Measurements from ENCODE around the gene LPAR3. TPM values are rescaled to one million over a fixed set of nuclear protein-coding genes. Genes with fewer than 3 reads are reported as not detected.
A peak's percentile ranks its signal among the peaks of the same experiment; 100 is the strongest.

LPAR3 gene
- total and polyA plus RNA-seq, 2 experiments from 2014 or later, result 10.4 to 36.9 TPM

- DNase-seq (ENCODE audit: low spot score) (no peak), ATAC-seq (no peak)
- Mint-ChIP-seq H3K27ac (no peak overlapping the region), H3K4me3 (no peak overlapping the region), H3K36me3 (ENCODE audit: low read depth) (peaks cover 19% of the 10 kb centered on the region), H3K27me3 (ENCODE audit: insufficient read depth, low read depth, poor library complexity) (peaks cover 1% of the 10 kb centered on the region), H3K9me3 (no peaks in the 10 kb centered on the region), H3K4me1 (peaks cover 14% of the 10 kb centered on the region)
- H2AFZ ChIP-seq, result no peak overlapping the region
- H3K79me2 ChIP-seq (replicated peaks; ENCODE audit: insufficient read depth), result 0 out of 2 replicates have a peak, but pooled peaks cover 5% of the 10 kb centered on the region
- H3K4me3 ChIP-seq, result no peak overlapping the region
- H3K36me3 ChIP-seq (ENCODE audit: insufficient read depth), result no peaks in the 10 kb centered on the region
- TF ChIP-seq POLR2AphosphoS5 (IDR thresholded peaks at IDR 0.05; ENCODE audit: low read depth), result no peak
- TF ChIP-seq JUNB (IDR thresholded peaks at IDR 0.05; ENCODE audit: unreplicated experiment), result no peak
- TF ChIP-seq ZNF114 (CRISPR knock-in tag; IDR thresholded peaks at IDR 0.05), result no peak
- TF ChIP-seq EZH2 (IDR thresholded peaks at IDR 0.05; ENCODE audit: low read depth, unreplicated experiment), result no peak
- H3K9me2 ChIP-seq (ENCODE audit: insufficient read depth), result no peaks in the 10 kb centered on the region; the same call in 1 of the 2 replicates
- no peak overlapping the region for H3K4me2 ChIP-seq
- no peak overlapping the region for H3K27ac ChIP-seq (ENCODE audit: low read depth)
- H4K20me1 ChIP-seq (replicated peaks; ENCODE audit: insufficient read depth), result no peaks in the 10 kb centered on the region
- H3F3A ChIP-seq (replicated peaks; ENCODE audit: low read depth), result no peaks in the 10 kb centered on the region
- H3K27me3 ChIP-seq (ENCODE audit: insufficient read depth), result no peaks in the 10 kb centered on the region
- no peaks in the 10 kb centered on the region; the same call in 1 of the 2 replicates for H3K4me1 ChIP-seq (ENCODE audit: insufficient read depth)
Observed at GRCh38 chr1:84849357-84849975, 43.5 kb downstream of the LPAR3 start.

- Histone ChIP-seq H3K4me2 (no peak overlapping the region), H4K20me1 (replicated peaks; ENCODE audit: insufficient read depth) (no peaks in the 10 kb centered on the region), H3K36me3 (ENCODE audit: insufficient read depth) (no peaks in the 10 kb centered on the region), H2AFZ (no peak overlapping the region), H3K27ac (ENCODE audit: low read depth) (no peak overlapping the region), H3K4me3 (no peak overlapping the region), H3K9me2 (ENCODE audit: insufficient read depth) (no peaks in the 10 kb centered on the region; the same call in 1 of the 2 replicates), H3K4me1 (ENCODE audit: insufficient read depth) (no peaks in the 10 kb centered on the region), H3K27me3 (ENCODE audit: insufficient read depth) (no peaks in the 10 kb centered on the region), H3F3A (replicated peaks; ENCODE audit: low read depth) (no peaks in the 10 kb centered on the region), H3K79me2 (replicated peaks; ENCODE audit: insufficient read depth) (no peaks in the 10 kb centered on the region)
- no peaks in the 10 kb centered on the region for H3K9me3 Mint-ChIP-seq
- ATAC-seq (peak; percentile 35; the same call in 2 of the 3 replicates), DNase-seq (ENCODE audit: low spot score) (no peak)
- no peak overlapping the region for H3K4me3 Mint-ChIP-seq
- H3K27ac Mint-ChIP-seq, result 0 out of 2 replicates have a peak overlapping the region, but pooled peaks have one; percentile 46
- H3K4me1 Mint-ChIP-seq, result peaks cover 17% of the 10 kb centered on the region
- H3K27me3 Mint-ChIP-seq (ENCODE audit: insufficient read depth, low read depth, poor library complexity), result peaks cover 1% of the 10 kb centered on the region
- H3K36me3 Mint-ChIP-seq (ENCODE audit: low read depth), result peaks cover 15% of the 10 kb centered on the region; the same call in 2 of the 3 replicates
- TF ChIP-seq EZH2phosphoT487 (IDR thresholded peaks at IDR 0.05; ENCODE audit: unreplicated experiment) (no peak), ETS1 (IDR thresholded peaks at IDR 0.05) (no peak), ZNF462 (CRISPR knock-in tag; IDR thresholded peaks at IDR 0.05) (no peak), ZNF331 (CRISPR knock-in tag; IDR thresholded peaks at IDR 0.05; ENCODE audit: low read depth) (no peak), NANOG (IDR thresholded peaks at IDR 0.05; ENCODE audit: borderline replicate concordance) (no peak), ZNF114 (CRISPR knock-in tag; IDR thresholded peaks at IDR 0.05) (no peak), STAT1 (IDR thresholded peaks at IDR 0.05; ENCODE audit: unreplicated experiment) (no peak)
Observed at GRCh38 chr1:84847253-84848250, 45.5 kb downstream of the LPAR3 start.

Measured in GM23338 (cell line).